H1 (cell line): Measurements from ENCODE around the gene OBSL1. TPM values are rescaled to one million over a fixed set of nuclear protein-coding genes. Genes with fewer than 3 reads are reported as not detected.

Experiments used
- CHD7 ChIP-seq: fragments of 300-600 bp; sonication (generic); IDR thresholded peaks from 2 replicates; pipeline ENCODE4 v1.7.1; 2012; ENCODE audit warnings: low read length, moderate library complexity, mild to moderate bottlenecking, inconsistent platforms; ENCODE audit not compliant: insufficient replicate concordance
- RBBP5 ChIP-seq: IDR thresholded peaks from 2 replicates; pipeline ENCODE4 v1.7.1; 2012; ENCODE audit warnings: low read depth, mild to moderate bottlenecking, inconsistent platforms, low read length, moderate library complexity, borderline replicate concordance
- SAP30 ChIP-seq: fragments of 300-600 bp; sonication (generic); IDR thresholded peaks from 2 replicates; pipeline ENCODE4 v1.7.1; 2012; ENCODE audit warnings: low read length, moderate library complexity, mild to moderate bottlenecking, inconsistent platforms; ENCODE audit not compliant: insufficient read depth, insufficient replicate concordance
- polyA plus RNA-seq, 7 experiments: library from polyadenylated mRNA; depleted of rRNA in 3 of 7; stranded (reverse) in 5 of 7; unstranded in 2 of 7; fragments of >200 nt in 5 of 7; fragments of 200-250 nt in 2 of 7; gene quantifications; 1 replicate in 5 of 7; 2 replicates in 1 of 7; 4 replicates in 1 of 7; pipeline versions ENCODE4 v1.2.1 to v1.2.3, GENCODE V29; 2011 to 2013; ENCODE audit warnings: missing spikeins in 2 of 7, mixed read lengths in 2 of 7
- total RNA-seq: library from RNA; stranded (reverse); fragmentation: NEBNext Ultra II Directional; extraction: Animal tissue kit (Norgen Biotek cat#: 25700); gene quantifications from 2 replicates; pipeline ENCODE4 v1.2.1, GENCODE V29; 2021

The OBSL1 gene
- total and polyA plus RNA-seq, 2 of the 8 experiments (the other 6 are each of a cell fraction or from before 2014, with no cell fraction given), result 116 to 127 TPM

- TF ChIP-seq CHD7 (no peak), SAP30 (no peak), RBBP5 (no peak)
These were observed 3.5 kb downstream of the OBSL1 start (continued) for GRCh38 chr2:219567791-219568361.
